Activated CD4-positive, alpha-beta T cell treated with anti-CD3 and anti-CD28 coated beads, Interleukin-2, amount 10 ng/mL, durations not matched to agents 24 days and 14 days (primary cell): Measurements from ENCODE around the gene MAMLD1. TPM values are rescaled to one million over a fixed set of nuclear protein-coding genes. Genes with fewer than 3 reads are reported as not detected.

ENCODE experiments used
- DNase-seq: peaks from one replicate; pipeline ENCODE4 v3.0.0; 2022
- H3K27ac Mint-ChIP-seq: one replicate; pipeline ENCODE4 v1.8.0; 2022; ENCODE audit warnings: mild to moderate bottlenecking, mixed read lengths
- H3K27me3 Mint-ChIP-seq: one replicate; pipeline ENCODE4 v1.8.0; 2022; ENCODE audit warnings: mixed read lengths
- H3K36me3 Mint-ChIP-seq: one replicate; pipeline ENCODE4 v1.8.0; 2022; ENCODE audit warnings: low read depth, mild to moderate bottlenecking, mixed read lengths
- H3K4me1 Mint-ChIP-seq: one replicate; pipeline ENCODE4 v1.8.0; 2021; ENCODE audit warnings: mixed read lengths
- H3K4me3 Mint-ChIP-seq: one replicate; pipeline ENCODE4 v1.8.0; 2022; ENCODE audit warnings: mild to moderate bottlenecking, moderate library complexity, mixed read lengths
- H3K9me3 Mint-ChIP-seq: one replicate; pipeline ENCODE4 v1.8.0; 2021; ENCODE audit warnings: mixed read lengths
- intact Hi-C: fragments of 100-400 bp; cut with micrococcal nuclease; formaldehyde crosslinking; loops from one replicate; pipeline ENCODE4 v1.15.1; 2023
- total RNA-seq: library from RNA; stranded (reverse); gene quantifications from 2 replicates; pipeline ENCODE4 v1.2.3, GENCODE V29; 2022

Gene MAMLD1
- total RNA-seq, 1 donor from 2014 or later, result 14.2 TPM

- Mint-ChIP-seq H3K27me3 (no peaks in the 10 kb centered on the region), H3K4me1 (peaks cover 6% of the 10 kb centered on the region), H3K4me3 (no peak overlapping the region), H3K27ac (no peak overlapping the region), H3K9me3 (peaks cover 3% of the 10 kb centered on the region), H3K36me3 (peaks cover 27% of the 10 kb centered on the region)
- intact Hi-C loops, result no loop called here
- no peak for DNase-seq
Measured at GRCh38 chrX:150464001-150464400, 100.9 kb downstream of the MAMLD1 start.

- H3K9me3 Mint-ChIP-seq, result peaks cover 3% of the 10 kb centered on the region
- intact Hi-C loops, result no loop called here
- H3K36me3 Mint-ChIP-seq, result peaks cover 22% of the 10 kb centered on the region
- no peak overlapping the region for H3K27ac Mint-ChIP-seq
- no peak for DNase-seq
- H3K27me3 Mint-ChIP-seq, result no peaks in the 10 kb centered on the region
- no peaks in the 10 kb centered on the region for H3K4me1 Mint-ChIP-seq
- no peak overlapping the region for H3K4me3 Mint-ChIP-seq
Measured at GRCh38 chrX:150465326-150465725, 102.2 kb downstream of the MAMLD1 start.

DNA sequence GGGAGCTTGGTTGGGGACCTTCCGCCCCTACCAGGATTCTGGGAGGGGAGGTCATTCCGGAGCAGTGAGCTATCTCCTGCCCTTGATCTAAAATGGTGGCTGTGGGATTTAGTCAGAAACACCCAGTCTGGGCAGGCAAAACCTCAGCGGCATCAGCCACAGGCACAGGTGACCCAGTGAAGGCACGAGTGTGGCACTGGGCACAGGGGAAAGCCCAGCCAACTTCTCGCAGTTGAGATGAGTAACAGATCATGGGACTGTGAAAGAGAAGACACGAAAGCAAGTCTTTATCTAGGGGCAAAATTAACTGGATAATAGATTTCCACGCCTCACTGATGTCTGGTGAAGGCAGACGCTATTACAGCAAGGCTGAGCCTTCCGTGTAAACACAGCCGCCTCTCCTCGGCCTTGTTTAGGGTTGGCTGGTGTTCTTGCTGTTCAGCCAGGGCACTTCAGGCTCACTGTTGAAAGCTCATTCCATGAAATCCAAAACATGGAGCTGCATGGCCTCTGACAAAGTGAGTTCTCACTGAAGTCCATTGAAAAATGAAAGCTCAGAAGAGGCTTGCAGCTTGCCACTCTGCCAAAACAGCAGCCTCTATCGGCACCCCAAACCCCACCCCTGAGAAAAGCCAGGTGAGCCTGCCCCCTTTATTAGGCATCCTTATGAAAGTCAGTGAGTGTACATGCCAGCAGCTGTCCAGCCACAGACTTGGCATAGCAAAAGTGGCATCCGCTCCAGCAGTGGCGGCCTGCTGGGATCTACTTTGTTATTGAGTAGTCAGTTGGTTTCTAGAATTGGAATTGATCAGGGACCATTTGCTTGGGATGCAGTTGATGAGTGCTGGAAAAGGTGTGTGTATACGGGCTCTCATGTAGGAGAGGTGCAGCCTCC, 103.0 kb downstream of the MAMLD1 start:
- Mint-ChIP-seq H3K27me3 (no peaks in the 10 kb centered on the region), H3K4me1 (no peaks in the 10 kb centered on the region), H3K9me3 (peaks cover 3% of the 10 kb centered on the region), H3K36me3 (peaks cover 27% of the 10 kb centered on the region), H3K27ac (no peak overlapping the region), H3K4me3 (no peak overlapping the region)
- DNase-seq, result no peak
- intact Hi-C loops, result no loop called here

DNA sequence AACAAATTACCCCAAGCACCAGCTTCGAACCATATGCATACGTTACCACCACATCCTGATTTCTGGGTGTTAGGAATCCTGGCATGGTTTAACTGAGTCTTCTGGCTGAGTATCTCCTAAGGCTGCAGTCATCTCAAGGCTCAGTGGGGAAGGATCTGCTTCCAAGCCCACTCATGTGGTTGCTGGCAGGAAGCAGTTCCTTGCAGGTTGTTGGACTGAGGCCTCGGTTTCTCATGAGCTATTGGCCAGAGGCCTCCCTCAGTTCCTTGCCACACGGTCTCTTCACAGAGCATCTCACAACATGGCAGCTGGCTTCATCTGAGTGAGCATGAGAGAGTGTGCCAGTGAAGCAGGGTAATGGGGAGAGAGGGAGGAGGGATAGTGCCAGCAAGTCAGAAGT, 109.2 kb downstream of the MAMLD1 start:
- Mint-ChIP-seq H3K4me1 (peaks cover 5% of the 10 kb centered on the region), H3K9me3 (no peaks in the 10 kb centered on the region), H3K27ac (no peak overlapping the region), H3K36me3 (peaks cover 34% of the 10 kb centered on the region), H3K4me3 (no peak overlapping the region), H3K27me3 (no peaks in the 10 kb centered on the region)
- intact Hi-C loops, result no loop called here
- DNase-seq, result no peak

DNA sequence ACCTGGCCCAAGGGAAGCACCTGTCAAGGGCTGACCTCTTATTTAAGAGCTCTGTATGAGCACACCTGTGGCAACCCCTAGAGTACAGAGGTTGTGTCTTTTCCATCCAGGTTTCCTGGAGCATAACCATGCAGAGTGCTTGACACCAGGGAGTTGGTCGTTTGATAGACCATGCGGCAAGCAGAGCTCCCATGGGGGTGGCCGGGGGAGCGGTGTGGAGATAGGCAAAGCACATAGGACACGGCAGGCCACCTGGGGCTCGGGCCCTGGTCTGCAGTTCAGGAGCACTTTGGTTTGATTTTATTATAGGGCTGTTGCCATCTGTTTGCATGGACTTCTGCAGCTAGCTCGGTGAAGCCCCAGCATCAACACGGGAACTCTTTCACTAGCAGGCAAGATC, 110.3 kb downstream of the MAMLD1 start:
- no peaks in the 10 kb centered on the region for H3K27me3 Mint-ChIP-seq
- H3K27ac Mint-ChIP-seq, result no peak overlapping the region
- peaks cover 13% of the 10 kb centered on the region for H3K4me1 Mint-ChIP-seq
- H3K4me3 Mint-ChIP-seq, result no peak overlapping the region
- DNase-seq, result no peak
- no peaks in the 10 kb centered on the region for H3K9me3 Mint-ChIP-seq
- peaks cover 37% of the 10 kb centered on the region for H3K36me3 Mint-ChIP-seq
- intact Hi-C loops, result no loop called here

GRCh38 chrX:150475461-150475860, 112.3 kb downstream of the MAMLD1 start:
- no peak overlapping the region for H3K27ac Mint-ChIP-seq
- H3K36me3 Mint-ChIP-seq, result peaks cover 42% of the 10 kb centered on the region
- no peak overlapping the region for H3K4me3 Mint-ChIP-seq
- H3K27me3 Mint-ChIP-seq, result no peaks in the 10 kb centered on the region
- H3K4me1 Mint-ChIP-seq, result peaks cover 29% of the 10 kb centered on the region
- intact Hi-C loops, result no loop called here
- no peak for DNase-seq
- H3K9me3 Mint-ChIP-seq, result no peaks in the 10 kb centered on the region

- Mint-ChIP-seq H3K9me3 (no peaks in the 10 kb centered on the region), H3K27me3 (no peaks in the 10 kb centered on the region), H3K4me1 (peaks cover 36% of the 10 kb centered on the region), H3K27ac (peak overlapping the region; percentile 89), H3K4me3 (no peak overlapping the region), H3K36me3 (peaks cover 37% of the 10 kb centered on the region)
- DNase-seq, result no peak
- intact Hi-C loops, result no loop called here
Measured at GRCh38 chrX:150476164-150476699, 113.1 kb downstream of the MAMLD1 start.

DNA sequence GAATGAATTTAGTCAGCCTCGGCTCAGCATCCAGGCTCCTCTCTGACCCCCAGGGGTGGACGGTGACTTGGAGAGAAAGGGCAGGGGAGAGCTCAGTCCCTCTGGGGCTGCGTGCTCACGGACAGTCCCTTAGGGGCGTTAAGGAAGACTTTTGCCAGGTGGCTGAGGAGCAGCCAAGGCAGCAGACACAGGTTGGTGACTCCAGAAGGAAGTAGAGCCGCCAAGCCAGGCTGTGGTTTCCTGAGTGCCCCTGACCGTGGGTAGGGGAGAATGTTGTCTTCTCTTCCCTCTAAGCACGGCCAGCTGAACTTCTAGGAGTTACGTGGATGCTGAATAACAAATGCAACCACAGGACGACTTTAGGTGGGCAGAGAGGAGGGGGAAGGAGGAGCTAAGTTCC, 114.3 kb downstream of the MAMLD1 start:
- peak overlapping the region; percentile 36 for H3K4me3 Mint-ChIP-seq
- peaks cover 30% of the 10 kb centered on the region for H3K36me3 Mint-ChIP-seq
- intact Hi-C loops, result no loop called here
- H3K9me3 Mint-ChIP-seq, result no peaks in the 10 kb centered on the region
- peak overlapping the region; percentile 89 for H3K27ac Mint-ChIP-seq
- H3K4me1 Mint-ChIP-seq, result peaks cover 43% of the 10 kb centered on the region
- no peak for DNase-seq
- no peaks in the 10 kb centered on the region for H3K27me3 Mint-ChIP-seq

DNA sequence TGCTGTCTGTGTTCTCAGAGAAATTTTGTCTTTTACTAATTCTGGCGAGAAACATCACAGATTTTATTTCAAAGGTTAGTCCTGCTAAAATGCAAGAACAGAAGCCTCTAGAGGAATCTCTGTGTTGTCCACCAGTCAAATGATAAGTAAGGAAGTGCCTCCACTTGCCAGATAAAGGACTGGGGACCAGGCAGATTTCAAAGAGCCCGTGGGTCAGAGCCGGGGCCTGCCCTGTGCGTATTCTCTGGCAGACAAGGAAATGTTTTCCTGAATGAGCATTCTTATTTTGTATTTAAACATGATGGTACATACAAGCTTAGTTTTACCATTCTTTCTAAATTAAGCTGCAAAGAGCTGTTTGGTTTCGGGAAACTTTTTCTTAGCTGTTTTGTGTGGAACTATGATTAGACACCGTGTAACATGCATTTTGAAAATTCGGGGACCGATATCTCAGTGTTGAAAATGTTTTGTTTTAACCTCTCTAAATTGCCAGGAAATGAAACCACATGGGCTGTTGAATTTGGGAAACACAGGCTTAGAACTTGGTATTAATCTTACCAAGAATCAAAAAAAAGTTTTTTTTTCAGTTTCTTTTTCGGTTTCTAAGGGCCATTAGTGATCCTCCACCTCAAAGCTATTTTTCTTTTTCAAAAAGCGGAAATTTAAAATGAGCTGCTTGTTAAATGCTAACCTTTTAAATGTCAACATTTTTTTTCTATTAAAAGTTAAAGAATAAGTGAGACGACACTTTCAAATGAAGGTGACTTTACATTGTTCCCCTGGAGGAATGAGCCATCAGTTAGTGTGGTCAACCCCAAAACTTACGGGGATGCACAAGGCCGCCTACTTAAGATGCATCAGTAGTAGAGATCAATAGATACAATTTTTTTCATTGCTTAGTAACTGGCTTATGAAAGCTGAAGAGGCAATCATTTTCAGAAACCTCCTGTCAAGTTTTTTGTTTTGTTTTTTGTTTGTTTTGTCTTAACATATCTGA, 115.7 kb downstream of the MAMLD1 start:
- peak overlapping the region; percentile 89 for H3K27ac Mint-ChIP-seq
- H3K36me3 Mint-ChIP-seq, result peaks cover 26% of the 10 kb centered on the region
- H3K4me1 Mint-ChIP-seq, result peaks cover 52% of the 10 kb centered on the region
- no peaks in the 10 kb centered on the region for H3K9me3 Mint-ChIP-seq
- no peaks in the 10 kb centered on the region for H3K27me3 Mint-ChIP-seq
- H3K4me3 Mint-ChIP-seq, result peak overlapping the region; percentile 76
- DNase-seq, result peak; percentile 79
- intact Hi-C loops, result loop anchor here (1.0 to 2.0 kb wide), 2 partner anchors 115 to 278 kb away; partner anchors contain the start of gene MAMLD1

GRCh38 chrX:150482537-150483206, 119.6 kb downstream of the MAMLD1 start:
- Mint-ChIP-seq H3K9me3 (no peaks in the 10 kb centered on the region), H3K27me3 (no peaks in the 10 kb centered on the region), H3K36me3 (peaks cover 21% of the 10 kb centered on the region), H3K4me1 (peaks cover 54% of the 10 kb centered on the region), H3K27ac (peak overlapping the region; percentile 89), H3K4me3 (peak overlapping the region; percentile 70)
- DNase-seq, result peak; percentile 79
- intact Hi-C loops, result loop anchor here (1.0 to 5.0 kb wide), 3 partner anchors 93 to 520 kb away; no protein-coding TSS in a partner anchor

GRCh38 chrX:150483356-150483985, 120.4 kb downstream of the MAMLD1 start:
- peak overlapping the region; percentile 70 for H3K4me3 Mint-ChIP-seq
- no peak for DNase-seq
- peaks cover 24% of the 10 kb centered on the region for H3K36me3 Mint-ChIP-seq
- intact Hi-C loops, result loop anchor here (2.0 to 5.0 kb wide), 2 partner anchors 211 to 521 kb away; no protein-coding TSS in a partner anchor
- peaks cover 49% of the 10 kb centered on the region for H3K4me1 Mint-ChIP-seq
- H3K27ac Mint-ChIP-seq, result peak overlapping the region; percentile 89
- no peaks in the 10 kb centered on the region for H3K9me3 Mint-ChIP-seq
- no peaks in the 10 kb centered on the region for H3K27me3 Mint-ChIP-seq

DNA sequence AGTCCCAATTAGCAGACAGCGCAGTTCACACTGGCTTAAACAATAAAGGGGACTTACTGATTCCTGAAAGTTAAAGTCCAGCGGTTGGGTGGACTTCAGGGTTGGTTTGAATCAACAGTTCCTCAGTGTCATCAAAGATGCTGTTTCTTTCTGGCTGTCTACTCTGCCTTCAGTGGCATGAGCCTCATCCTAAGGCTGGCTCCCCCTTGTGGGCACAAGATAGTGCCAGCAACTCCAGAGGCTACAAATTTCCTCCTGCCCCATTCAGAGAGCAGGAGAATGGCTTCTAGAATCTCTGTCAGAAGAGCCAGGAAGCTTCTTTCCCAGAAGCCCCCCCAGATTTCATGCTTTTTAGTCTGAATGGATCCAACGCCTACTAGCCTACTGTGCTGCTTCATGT, 122.9 kb downstream of the MAMLD1 start:
- Mint-ChIP-seq H3K27ac (no peak overlapping the region), H3K36me3 (peaks cover 32% of the 10 kb centered on the region), H3K4me3 (no peak overlapping the region), H3K9me3 (no peaks in the 10 kb centered on the region), H3K4me1 (peaks cover 38% of the 10 kb centered on the region), H3K27me3 (no peaks in the 10 kb centered on the region)
- intact Hi-C loops, result loop anchor here (2.0 to 5.0 kb wide), 2 partner anchors 39 to 101 kb away; no protein-coding TSS in a partner anchor
- peak; percentile 86 for DNase-seq
